ELR (cell line): ENCODE measurements around the gene GRB10.
"Not testable (repeated sequence)": the region's sequence is repeated elsewhere in the genome, so short reads cannot be mapped to it uniquely, and the experiment has no call there.

Source experiments
- DNase-seq: peaks from one replicate; pipeline ENCODE4 v3.0.0-alpha.2; 2015; ENCODE audit warnings: low read depth

The GRB10 gene

GRCh38 chr7:50778189-50778588 lies 4.5 kb downstream of the GRB10 start:
- DNase-seq = no peak

- DNase-seq = no peak
Observed at GRCh38 chr7:50775836-50776235, 6.9 kb downstream of the GRB10 start.

GRCh38 chr7:50775231-50775630 lies 7.5 kb downstream of the GRB10 start:
- no peak for DNase-seq

DNA sequence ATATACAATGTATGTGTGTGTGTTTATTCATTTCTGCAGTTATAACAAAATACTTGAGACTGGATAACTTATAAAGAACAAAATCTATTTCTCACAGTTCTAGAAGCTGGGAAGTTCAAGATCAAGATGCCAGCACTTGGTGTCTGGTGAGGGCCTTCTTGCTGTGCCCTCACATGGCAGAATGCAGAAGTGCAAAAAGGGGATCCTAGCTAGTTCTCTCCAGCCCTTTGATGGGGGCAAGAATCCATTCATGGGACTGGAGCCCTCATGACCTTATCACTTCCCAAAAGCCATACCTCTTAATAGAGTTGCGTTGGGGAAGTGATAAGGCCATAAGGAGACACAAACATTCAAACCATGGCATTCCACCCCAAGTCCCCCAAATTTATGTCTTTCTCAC lies 8.4 kb downstream of the GRB10 start:
- DNase-seq = no peak

DNA sequence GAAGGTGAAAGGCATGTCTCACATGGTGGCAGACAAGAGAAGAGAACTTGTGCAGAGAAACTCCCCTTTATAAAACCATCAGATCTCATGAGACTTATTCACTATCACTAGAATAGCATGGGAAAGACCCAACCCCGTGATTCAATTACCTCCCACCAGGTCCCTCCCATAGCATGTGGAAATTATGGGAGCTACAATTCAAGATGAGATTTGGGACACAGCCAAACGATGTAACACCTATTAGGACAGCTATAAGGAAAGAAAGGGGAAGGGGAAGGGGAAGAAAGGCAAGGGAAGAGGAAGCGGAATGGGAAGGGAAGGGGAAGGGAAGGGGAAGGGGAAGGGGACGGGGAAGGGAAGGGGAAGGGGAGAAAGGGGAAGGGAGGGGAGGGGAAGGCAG lies 9.6 kb downstream of the GRB10 start:
- not testable (repeated sequence) for DNase-seq

DNA sequence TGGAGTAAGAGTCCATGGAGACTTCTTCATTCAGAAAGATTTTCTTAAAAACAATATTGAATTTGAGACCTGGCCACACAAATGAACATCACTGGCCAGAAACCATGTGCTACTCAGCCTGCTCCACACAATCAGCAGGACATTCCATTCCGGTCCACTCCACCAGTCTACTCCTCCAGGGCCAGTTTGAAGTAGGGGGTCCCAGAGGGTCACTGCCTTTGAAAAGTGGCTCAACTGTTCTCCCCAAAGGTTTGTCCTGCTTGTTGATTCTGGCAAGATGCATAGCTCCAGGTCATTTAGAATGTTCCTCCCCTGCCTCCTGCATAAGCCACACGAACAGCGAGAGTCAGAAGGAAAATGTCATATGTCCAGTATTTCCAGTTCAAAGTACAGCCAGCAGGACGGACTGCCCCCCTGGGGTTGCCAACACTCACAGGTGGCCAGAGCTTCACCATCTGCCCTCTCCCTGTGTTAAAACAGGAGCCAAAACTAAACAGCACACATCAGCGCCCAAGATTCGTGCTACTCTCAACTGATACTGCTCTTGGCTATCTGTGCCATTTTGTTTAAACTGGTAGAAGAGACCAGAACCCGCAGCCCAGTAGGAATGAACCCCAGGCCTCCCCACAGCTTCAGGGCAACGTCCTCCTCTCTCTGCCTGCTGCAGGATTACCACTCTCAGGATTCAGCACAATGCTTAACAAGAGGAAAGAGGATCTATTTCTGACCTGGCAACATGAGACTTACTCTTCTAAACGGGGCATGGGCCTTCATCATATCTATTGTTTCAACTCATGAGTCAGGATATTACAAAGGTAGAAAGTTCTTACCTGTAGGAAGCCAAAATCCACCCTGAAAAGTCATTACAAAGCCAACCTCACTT lies 11.3 kb downstream of the GRB10 start:
- no peak for DNase-seq

- no peak for DNase-seq
Observed at GRCh38 chr7:50768485-50769474, 13.9 kb downstream of the GRB10 start.

DNA sequence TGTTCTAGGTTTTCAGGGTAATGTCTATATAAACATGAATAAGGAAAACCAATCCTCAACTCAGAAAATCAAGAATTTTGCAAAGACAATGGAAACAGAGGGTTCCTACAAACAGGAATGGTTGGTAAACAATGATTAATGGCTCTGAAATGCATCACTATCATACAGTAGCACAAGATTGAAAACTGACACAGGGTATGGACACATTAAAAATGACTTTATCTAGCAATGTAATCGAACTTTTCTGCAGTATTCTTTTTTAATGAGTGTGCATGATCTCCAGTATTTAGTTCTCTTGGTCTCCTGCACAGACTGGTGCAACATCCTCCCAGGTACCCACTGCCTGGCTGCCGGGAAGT lies 15.9 kb downstream of the GRB10 start:
- no peak for DNase-seq

DNA sequence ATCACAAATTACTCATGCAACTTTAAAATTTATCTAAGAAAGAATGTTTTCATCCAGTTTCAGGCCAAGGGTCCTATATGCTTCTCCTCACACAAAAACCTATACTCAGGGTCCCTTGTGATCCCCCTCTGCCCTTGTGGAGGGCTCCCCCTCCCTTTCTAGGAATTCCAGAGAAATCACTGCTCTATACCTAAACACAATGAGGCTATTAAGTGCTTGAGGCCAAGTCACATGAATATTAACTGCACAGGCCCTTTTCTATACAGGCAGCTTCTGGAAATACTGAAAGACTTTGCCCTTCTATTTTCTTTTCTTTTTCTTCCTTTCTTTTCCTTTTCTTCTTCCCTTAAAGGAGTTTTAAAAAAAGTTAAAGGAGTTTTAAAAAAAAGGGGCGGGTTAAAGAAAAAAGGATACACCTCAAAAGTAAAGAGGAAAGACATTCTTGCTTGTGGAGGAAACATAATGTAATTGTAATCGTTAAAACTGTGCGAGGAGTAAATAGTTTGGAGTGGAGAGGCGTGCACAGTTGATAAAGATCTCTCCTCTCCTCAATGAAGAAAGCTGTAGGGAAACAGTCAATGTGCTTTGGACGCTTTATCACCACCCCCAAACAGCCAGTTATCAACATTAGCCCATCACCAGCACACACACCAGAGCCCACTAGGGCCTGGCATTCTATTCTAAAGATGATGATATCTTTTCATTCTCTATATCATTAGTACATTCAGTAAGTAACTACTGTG lies 16.4 kb downstream of the GRB10 start:
- DNase-seq = no peak

- no peak for DNase-seq
Observed at GRCh38 chr7:50762337-50762736, 20.4 kb downstream of the GRB10 start.

DNA sequence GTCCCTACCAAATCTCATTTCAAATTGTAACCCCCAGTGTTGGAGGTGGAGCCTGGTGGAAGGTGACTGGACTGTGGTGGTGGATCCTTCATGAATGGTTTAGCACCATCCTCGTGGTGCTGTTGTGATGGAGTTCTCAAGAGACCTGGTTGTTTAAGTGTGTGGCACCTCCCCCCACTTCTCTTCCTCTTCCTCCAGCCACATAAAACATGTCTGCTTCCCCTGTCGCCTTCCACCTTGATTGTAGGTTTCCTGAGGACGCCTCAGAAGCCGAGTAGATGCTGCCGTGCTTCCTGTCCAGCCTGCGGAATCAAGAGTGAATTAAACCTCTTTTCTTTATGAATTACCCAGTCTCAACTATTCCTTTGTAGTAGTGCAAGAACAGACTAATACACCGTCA lies 21.0 kb downstream of the GRB10 start:
- no peak for DNase-seq

- DNase-seq = no peak
Observed at GRCh38 chr7:50757703-50758390, 24.8 kb downstream of the GRB10 start.

DNA sequence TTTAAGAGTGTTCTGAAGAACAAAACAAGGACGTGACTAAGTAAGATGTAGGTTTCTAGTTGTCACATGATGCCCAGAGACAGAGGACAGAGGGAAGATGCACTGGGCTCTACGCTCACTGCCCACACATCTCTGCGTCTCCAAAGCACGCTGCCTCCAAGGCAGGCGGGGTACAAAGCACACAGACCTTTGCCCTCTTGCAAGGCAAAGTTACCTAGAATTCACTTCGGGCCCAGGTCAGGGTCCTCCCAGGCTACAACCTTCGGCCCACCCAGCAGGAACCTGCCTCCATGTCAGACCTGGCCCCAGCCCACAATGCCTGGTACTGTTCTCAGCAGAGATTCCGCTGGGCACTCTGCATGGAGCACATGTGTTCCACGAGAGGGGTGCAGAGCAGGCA lies 26.5 kb downstream of the GRB10 start:
- no peak for DNase-seq

- no peak for DNase-seq
Observed at GRCh38 chr7:50754684-50755083, 28.0 kb downstream of the GRB10 start.

- no peak for DNase-seq
Observed at GRCh38 chr7:50754241-50754640, 28.5 kb downstream of the GRB10 start.

DNA sequence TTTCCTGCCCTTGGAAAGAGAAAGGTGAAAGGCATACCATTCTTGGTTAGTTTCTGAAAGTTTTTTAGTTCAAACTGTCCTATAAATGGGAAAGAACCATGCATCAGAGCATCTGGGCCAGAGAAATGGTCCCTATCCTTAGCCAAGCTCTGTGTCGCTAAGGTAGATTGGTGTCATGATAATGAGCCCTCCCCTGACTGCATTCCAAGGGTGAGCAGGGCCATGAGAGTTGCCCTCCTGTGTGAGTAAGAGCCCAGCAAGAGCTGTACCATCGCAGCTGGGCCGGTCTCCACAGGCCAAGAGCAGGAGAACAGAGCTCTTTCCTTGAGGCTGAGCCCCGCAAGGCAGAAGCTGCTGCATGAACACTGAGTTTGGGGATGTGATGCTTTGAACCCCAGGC lies 30.3 kb downstream of the GRB10 start:
- DNase-seq = no peak

DNA sequence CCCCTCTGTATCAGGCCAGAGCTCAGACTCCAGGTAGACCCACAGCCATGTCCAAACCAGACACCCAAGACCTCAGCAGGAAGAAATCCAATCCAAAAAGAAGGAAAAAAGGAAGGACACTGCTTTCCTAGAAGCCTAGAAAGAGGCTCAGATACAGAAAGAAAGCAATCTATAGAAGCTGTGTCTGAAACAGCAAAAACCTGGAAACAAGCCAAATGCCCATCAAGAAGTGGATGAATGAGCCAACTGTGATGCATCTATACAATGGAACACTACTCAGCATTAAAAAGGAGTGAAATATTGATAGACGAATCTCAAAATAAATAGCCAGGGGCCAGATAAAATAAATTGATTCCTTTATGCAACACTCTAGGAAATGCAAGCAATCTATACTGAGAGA lies 31.6 kb downstream of the GRB10 start:
- DNase-seq = no peak

- no peak for DNase-seq
Observed at GRCh38 chr7:50749896-50750295, 32.8 kb downstream of the GRB10 start.

- DNase-seq = no peak
Observed at GRCh38 chr7:50748472-50748871, 34.2 kb downstream of the GRB10 start.

DNA sequence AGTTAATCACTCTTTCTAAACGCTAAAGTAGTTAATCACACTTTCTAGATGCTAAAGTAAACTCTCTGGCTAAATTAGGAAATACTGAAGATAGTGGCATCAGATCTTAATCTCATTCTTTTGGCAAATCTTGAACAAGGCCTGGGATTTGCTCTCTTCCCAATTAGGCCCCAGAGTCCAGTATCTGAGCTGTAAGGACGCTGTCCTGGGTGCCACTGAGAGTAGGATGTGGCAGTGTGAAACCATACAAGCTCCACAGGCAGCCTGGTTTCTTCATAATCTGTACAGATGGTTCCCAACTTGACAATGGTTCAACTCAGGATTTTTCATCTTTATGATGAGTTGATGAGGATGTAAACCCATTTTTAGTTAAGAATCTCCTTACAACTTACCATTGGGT lies 36.9 kb downstream of the GRB10 start:
- no peak for DNase-seq

DNA sequence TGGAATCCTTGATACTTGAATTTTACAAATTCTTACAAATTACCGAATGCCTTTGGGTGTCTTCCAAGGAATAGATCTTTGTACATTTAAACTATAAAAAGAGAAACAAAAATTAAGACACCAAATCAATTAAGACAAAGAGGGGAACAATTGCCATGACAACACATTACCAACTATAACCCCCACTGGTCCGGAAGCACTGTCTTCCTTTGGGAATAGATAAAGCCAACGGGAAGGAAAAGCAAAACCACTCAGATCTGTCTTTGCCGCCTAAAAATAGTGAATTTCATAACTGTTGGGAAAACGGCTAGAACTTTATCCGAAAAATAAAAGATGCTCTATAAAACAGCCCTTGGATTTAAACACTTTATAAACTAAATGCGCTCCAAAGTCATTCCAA lies 37.4 kb downstream of the GRB10 start:
- DNase-seq = no peak

DNA sequence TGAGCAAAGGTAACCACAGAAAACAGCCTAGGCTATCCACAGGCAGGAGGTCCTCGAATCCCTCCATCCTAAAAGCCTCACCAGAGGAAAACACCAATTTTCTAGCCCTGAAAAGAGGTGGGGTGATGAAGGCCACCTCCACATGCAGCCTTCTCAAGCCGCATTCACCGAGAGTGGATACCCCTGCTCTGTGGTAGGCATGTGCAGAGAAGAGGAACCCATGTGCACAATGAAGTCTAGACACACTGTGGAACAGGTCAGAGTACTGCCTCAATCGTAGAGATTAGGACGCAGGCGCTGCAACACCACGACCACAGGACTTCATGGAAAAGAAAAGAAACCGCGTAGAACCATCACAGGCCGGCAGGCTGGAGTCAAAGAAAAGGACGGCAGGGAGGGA lies 38.8 kb downstream of the GRB10 start:
- no peak for DNase-seq
